CD4-positive, alpha-beta T cell treated with Interleukin-2 at 100 ng/mL for 4 hours (primary cell): ENCODE measurements around the gene GAGE13.
"Not testable (repeated sequence)": the region's sequence is repeated elsewhere in the genome, so short reads cannot be mapped to it uniquely, and the experiment has no call there.

Source experiments
- DNase-seq: peaks from one replicate; pipeline ENCODE4 v3.0.0-alpha.2; 2020; ENCODE audit warnings: low spot score

Gene GAGE13, protein sequence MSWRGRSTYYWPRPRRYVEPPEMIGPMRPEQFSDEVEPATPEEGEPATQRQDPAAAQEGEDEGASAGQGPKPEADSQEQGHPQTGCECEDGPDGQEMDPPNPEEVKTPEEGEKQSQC

DNA sequence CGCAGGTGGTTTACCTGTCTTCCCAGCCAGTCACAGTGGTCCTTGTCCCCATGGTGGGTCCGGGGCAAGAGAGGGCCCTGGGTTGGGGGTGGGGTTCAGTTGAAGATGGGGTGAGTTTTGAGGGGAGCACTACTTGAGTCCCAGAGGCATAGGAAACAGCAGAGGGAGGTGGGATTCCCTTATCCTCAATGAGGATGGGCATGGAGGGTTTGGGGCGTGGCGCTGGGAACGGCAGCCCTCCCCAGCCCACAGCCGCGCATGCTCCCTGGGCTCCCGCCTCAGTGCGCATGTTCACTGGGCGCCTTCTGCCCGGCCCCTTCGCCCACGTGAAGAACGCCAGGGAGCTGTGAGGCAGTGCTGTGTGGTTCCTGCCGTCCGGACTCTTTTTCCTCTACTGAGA lies at the start of gene GAGE13:
Gene GAGE13, plus strand, starts transcription at position 301 of the 400 bp plus-strand sequence. CDS start 1,156 bp downstream, outside the sequence.
- not testable (repeated sequence) for DNase-seq

DNA sequence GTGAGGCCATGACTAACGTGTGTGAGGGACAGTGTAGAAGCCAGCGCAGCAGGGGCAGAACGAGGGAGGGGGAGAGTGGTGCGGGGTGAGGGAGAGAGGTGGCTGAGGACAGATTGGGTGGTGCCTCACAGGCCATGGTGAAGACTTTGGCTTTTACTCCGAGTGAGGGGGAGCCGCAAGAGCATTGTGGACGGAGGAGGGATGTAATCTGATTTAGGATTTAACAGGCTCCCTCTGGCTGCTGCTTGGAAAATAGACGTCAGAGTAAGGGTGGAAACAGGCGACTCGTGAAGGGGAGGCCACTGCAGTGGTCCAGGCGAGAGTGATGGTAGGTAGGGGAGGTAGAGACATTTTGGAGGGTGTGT lies 48.8 kb upstream of the GAGE13 start:
- DNase-seq: no peak

DNA sequence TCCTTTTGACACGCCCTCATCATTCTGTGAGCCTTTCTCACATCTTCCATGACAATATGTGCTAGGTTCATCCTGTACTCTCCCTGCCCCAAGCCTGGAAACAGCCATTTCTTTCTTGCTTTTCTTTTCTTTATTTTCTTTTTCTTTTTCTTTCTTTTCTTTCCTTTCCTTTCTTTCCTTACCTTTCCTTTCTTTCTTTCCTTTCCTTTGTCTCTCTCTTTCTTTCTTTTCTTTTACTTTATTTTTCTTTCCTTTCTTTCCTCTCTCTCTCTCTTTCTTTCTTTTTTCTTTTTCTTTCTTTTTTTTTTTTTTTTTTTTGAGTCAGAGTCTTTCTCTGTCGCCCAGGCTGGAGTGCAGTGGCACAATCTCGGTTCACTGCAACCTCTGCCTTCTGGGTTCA lies 47.2 kb upstream of the GAGE13 start:
- no peak for DNase-seq

DNA sequence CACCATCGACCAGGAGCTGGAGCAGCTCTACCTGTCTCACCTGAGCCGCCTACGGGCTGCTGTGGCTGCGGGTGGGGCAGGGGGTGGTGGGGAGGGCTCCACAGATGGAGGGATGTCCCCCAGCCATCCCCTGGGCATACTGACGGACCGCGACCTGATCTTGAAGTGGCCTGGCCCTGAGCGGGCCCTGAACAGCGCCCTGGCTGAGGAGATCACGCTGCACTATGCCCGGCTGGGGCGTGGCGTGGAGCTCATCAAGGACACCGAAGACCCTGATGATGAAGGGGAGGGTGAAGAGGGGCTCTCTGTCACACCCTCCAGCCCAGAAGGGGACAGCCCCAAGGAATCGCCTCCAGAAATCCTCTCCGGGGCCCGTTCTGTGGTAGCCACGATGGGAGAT lies 45.2 kb upstream of the GAGE13 start:
- no peak for DNase-seq

DNA sequence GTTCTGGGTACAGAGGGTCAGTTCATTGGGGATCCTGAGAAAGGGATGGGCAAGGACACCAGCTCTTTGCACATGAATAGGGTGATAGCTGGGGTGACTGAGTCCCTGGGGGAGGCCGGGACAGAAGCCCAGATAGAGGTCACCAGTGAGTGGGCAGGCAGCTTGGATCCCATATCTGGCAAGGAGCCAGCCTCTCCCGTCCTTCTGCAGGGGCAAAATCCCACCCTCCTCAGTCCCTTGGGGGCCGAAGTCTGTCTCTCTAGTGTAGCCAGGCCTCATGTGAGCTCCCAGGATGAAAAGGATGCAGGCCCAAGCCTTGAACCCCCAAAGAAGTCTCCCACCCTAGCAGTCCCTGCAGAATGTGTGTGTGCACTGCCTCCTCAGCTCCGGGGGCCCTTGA lies 44.8 kb upstream of the GAGE13 start:
- no peak for DNase-seq

DNA sequence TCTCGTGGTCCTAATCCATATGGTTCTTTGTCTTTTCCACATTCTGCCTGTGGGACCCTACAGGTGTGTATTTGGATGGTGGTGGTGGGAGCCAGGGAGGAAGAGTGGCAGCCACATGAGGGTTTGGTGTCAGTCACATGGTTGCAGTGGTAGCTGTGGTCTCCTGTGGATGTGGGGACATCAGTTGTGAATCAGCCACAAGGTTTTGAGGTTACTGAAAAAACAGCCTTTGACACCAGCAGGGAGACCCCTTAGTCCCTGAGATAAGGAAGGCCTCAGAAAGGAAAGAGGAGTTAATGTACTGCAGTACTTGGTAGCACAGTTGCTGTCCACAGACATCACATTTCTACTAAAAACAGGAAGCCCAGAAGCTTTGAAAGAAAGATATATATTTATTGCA lies 43.7 kb upstream of the GAGE13 start:
- no peak for DNase-seq

DNA sequence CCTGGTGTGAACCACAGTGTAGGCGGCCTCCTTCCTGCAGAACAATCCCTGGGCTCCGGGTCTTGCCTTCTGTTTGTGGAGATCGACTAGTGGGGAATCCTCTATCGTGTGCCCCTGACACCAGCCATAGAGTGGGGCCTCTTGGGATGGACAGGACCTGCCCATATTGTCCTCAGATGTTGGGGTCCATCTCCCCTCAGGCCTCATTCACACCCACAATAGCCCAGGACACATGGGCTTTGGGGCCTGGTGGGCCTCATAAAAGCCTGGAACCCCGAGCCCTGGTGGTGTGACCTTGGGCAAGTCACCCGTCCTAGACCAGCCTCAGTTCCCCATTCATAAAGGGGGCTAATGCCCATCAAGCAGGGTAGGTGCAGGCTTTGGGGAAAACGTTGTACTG lies 41.2 kb upstream of the GAGE13 start:
- no peak for DNase-seq

DNA sequence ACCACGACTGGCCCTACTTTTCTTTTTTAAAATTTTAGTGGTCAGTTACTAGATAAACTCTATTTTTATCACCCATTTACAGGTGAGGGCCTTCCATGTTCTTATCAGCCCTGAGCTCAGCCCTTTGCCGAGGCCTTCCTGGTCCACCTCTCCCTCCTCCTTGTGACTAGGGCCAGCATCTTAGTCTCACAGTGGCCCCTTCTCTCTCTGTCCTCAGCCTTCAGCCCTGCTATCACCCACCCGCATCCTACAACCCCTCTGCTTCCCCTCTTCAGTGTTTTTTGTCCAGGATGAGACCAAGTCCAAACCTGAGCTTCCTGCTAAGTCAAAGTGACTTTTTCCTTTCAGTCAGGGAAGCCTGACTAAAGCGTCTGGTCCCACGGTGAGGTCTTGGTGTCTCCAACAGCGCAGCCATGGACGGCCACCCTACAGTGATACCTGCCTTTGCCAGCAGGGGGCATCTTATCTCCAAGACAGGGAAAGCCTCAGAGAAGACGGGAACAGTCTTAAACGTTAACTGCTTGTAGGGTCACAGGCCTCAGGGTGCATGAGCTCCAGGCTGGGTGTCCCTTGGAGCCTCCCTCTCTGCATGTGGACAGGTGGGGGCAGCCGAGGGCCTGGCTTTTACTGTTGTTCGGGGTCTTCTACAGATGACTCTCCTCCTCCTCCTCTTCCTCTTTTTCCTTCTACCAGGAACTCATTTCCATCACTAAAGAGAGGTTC lies 39.6 kb upstream of the GAGE13 start:
- peak; percentile 73 for DNase-seq

DNA sequence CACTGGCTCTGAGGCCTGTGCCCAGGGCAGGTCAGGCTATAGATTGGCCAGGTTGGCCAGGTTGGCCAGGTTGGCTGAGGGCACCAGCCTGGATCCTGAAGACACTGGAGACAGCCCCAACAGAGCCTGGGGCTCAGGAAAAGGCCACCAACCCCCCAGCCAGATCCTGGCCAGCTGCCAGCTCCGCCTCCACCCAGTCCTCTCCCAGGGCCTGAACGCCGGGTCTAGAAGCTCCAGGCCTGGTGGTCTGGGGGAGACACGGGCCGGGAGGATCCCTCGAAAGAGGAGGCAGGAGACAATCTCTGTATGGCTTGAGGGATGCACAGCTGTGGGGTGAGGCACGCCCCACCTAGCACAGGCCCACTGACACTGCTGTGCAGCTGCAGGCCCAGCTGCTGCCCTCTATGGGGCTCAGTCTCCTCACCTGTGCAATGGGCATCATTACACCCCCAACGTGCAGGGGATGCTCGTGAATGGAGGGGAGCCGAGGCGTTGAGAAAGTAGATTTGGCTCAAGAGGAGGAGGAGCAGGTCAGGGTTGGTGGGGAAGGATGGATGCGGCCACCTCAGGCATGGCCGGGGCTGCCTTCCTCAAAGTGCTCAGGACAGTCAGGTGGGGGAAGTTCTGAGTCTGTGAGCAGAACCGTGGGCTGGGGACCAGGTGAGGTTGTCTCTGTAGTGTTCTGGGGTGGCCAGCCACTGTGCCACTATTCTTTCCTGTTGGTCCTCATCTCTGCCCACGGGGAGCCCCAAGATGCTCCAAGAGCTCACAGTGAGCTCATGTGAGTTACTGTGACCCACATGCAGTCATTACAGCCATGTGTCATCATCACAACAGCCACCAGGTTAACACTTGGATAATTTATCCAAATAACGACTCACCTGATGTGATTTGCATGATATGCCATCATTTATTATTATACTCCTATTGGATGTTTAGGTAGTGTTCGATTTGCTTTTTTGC lies 38.7 kb upstream of the GAGE13 start:
- DNase-seq: no peak

DNA sequence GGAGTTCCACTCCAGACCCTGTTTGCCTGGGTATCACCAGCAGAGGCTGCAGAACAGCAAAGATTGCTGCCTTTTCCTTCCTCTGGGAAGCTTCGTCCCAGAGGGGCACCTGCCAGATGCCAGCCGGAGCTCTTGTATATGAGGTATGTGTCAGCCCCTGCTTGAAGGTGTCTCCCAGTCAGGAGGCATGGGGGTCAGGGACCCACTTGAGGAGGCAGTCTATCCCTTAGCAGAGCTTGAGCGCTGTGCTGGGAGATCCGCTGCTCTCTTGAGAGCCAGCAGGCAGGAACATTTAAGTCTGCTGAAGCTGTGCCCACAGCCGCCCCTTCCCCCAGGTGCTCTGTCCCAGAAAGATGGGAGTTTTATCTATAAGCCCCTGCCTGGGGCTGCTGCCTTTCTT lies 32.1 kb upstream of the GAGE13 start:
- not testable (repeated sequence) for DNase-seq

DNA sequence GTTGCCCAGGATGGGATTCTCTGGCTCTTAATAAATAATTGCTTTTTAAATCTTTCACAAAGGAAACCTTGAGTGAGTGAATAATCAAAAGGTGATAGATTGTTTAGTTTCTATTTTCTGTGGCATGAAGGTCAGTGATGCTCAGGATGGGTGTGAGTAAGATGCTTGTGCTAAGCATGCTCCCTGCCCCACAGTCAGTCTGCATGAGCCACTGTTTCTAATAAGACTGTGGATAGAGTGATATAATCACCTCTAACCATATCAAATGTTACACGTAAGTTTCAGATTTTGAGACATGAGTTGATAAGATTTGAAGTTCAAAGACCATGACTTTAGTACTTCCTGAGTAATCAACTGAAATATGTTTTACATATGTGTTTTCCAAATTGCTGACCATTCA lies 30.7 kb upstream of the GAGE13 start:
- no peak for DNase-seq

DNA sequence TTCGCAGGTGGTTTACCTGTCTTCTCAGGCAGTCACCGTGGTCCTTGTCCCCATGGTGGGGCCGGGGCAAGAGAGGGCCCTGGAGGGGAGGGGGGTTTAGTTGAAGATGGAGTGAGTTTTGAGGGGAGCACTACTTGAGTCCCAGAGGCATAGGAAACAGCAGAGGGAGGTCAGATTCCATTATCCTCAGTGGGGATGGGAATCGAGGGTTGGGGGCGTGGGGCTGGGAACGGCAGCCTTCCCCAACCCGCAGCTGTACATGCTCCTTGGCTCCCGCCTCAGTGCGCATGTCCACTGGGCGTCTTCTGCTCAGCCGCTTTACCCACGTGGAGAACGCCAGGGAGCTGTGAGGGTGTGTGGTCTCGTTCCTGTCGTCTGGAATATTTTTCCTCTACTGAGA lies 28.0 kb upstream of the GAGE13 start, which contains the start of gene GAGE10:
Gene GAGE10, plus strand, starts transcription at position 301 of the 400 bp plus-strand sequence. CDS start 1,214 bp downstream, outside the sequence.
- no peak for DNase-seq

DNA sequence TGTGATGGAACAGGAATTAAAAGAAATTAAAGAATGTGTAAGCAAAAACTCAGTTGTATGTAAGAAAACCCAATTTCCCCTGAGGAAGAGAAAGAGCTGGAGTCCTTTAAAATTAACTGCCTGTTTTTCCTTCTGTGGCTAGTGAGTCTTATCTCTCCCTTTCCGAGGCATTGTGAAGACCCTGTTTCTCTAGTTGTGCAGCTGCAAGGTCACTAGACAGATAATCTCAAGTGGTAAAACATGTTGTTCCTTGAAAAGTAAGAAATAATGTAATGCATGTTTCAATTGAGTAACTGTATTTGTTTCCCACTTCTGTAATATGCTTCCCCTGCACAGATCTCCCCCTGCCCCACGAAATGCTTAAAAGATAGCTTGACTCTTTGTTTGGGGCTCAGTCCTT lies 23.6 kb upstream of the GAGE13 start:
- DNase-seq: not testable (repeated sequence)

DNA sequence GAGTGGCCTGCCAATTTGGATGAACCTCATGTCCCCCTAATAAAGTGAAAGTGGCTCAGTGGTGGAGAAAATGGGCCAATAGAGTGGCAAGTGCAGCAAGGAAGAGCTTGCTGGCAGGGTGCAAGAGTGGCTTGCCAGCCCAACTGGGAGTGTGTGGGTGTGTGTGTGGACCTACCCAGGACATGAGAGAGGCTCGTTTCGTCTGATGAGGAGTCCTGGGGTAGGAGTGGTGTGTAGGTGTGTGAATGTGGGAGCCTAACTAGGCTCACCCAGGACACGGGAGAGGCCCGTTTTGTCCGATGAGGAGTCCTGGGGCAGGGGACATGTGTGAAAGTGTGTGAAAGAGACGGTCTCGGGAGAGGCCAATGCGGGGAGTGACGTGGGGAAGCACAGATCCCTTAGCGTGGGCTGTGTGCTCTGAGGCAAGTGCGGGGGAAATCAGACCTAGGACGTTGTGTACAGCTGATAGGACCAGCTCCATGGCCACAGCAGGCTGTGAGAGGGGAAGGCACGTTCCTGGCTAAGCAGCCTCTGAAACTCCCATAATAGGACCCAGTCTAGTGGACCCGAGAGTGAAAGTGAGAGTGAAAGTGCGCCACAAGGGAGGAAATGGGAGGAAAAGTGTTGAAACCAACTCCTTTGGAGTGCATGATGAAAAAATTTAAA lies 22.6 kb upstream of the GAGE13 start:
- peak; percentile 27 for DNase-seq

DNA sequence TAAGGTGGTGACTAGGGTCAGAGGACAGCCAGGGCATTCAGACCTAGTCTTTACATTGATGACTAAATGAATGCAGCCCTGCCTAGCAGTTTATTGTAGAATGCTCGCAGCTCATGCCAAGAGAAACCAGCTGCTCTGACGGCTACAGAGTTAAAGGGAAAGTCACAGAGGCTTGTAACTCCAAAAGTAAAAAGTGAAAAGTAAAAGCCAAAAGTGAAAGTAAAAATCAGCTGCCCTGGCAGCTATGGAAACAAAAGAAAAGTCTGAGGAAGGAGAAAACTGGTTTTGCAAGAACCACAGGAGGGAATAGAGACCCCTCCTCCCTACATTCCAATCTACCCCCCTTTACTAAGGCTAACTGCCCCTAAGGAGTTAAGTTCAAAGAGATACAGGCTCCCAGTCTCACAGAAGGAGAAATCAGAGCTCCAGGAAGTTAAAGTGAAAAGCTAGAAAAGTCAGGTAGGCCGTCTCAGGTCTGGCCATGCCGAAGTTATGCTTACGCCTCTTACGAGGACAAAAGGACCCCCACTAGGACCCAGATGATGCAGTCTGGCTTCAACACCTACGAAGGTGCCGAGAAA lies 21.9 kb upstream of the GAGE13 start:
- peak; percentile 31 for DNase-seq

DNA sequence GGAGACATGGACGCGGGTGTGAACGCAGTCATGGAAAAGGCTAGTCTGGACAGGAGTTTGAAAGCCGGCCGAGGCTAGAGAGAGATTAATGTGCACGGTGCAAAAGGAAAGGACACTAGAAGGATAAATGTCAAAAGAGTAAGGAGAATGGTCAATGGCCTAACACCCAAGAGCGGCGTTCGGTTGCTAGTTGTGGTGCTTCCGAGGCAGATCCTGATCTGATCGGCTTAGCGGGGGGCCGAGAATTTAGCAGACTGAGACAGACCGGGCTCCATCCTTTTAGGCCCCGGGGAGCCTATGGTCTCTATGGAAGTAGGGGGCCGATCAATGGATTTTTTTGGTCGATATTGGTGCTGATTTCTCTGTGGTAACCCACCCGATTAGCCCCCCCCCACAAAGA lies 21.0 kb upstream of the GAGE13 start:
- DNase-seq: no peak

DNA sequence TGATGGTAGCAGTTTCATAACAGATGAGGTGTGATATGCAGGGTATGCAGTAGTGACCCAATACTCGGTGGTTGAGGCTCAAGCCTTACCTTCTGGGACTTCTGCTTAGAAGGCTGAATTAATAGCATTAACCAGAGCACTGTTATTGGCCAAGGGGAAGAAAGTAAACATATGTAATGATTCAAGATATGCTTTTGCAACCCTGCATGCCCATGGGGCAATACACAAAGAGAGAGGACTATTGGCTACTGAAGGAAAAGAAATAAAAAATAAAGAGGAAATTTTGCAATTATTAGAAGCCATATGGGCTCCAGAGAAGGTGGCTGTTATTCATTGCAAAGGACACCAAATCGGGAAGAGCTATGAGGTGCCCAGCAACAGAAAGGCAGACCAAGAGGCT lies 19.2 kb upstream of the GAGE13 start:
- no peak for DNase-seq

DNA sequence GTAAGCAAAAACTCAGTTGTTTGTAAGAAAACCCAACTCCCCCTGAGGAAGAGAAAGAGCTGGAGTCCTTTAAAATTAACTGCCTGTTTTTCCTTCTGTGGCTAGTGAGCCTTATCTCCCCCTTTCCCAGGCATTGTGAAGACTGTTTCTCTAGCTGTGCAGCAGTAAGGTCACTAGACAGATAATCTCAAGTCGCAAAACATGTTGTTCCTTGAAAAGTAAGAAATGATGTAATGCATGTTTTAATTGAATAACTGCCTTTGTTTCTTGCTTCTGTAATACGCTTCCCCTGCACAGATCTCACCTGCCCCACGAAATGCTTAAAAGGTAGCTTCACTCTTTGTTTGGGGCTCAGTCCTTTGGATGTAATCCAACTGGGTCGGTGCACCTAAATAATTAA lies 15.3 kb upstream of the GAGE13 start:
- no peak for DNase-seq

DNA sequence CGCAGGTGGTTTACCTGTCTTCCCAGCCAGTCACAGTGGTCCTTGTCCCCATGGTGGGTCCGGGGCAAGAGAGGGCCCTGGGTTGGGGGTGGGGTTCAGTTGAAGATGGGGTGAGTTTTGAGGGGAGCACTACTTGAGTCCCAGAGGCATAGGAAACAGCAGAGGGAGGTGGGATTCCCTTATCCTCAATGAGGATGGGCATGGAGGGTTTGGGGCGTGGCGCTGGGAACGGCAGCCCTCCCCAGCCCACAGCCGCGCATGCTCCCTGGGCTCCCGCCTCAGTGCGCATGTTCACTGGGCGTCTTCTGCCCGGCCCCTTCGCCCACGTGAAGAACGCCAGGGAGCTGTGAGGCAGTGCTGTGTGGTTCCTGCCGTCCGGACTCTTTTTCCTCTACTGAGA lies 9.6 kb upstream of the GAGE13 start, which contains the start of gene GAGE12J:
Gene GAGE12J, plus strand, starts transcription at position 301 of the 400 bp plus-strand sequence. CDS start 1,157 bp downstream, outside the sequence.
- DNase-seq: not testable (repeated sequence)

DNA sequence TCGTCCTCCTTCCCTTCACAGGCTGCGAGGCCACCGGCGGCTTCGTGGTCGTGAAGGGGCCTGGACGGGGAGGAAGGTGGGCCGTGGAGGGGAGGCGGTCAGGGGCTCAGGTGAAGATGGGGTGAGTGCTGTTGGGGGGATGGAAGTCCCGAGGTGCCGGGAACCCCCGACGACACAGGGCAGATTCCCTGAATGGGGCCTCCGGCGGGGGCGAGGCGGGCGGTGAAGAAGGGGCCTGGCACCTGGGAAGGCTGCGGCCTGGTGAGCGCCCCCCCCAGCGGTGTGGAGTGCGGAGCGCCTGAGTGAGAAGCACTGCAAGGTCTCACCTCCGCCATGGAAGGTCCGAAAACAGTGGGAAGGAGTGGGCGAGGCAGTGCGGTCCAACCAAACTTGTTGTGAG lies 9.1 kb upstream of the GAGE13 start:
- DNase-seq: not testable (repeated sequence)

DNA sequence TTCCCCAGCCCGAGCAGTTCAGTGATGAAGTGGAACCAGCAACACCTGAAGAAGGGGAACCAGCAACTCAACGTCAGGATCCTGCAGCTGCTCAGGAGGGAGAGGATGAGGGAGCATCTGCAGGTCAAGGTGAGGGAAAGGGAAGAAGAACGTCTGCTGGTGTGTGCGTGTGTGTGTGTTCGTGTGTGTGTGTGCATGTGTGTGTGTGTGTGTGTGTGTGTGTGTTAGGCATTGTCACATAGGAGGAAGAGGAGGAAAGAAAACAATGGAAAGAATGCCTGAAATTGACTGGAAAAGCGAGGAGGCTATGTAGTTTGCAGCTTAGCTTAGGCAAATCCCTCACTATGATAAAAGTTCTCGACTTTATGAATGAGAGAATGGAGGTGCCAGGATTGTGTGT lies 7.6 kb upstream of the GAGE13 start:
- not testable (repeated sequence) for DNase-seq

DNA sequence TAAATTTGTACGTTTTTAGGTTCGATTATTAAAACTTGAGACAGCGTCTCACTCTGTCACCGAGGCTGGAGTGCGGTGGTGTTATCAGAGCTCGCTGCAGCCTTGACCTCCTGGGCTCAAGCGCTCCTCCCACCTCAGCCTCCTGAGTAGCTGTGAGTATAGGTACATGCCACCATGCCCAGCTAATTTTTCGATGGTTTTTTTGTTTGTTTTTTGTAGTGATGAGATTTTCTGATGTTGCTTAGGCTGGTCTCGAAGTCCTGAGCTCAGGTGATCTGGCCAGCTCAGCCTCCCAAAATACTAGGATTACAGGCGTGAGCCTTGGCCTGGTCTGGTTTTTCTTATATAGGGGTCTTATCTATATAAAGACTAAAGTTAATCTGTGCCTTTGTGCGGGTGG lies 961 bp upstream of the GAGE13 start:
- not testable (repeated sequence) for DNase-seq
